PFSK-1 (cell line): Measurements from ENCODE around the gene ZDHHC24.

Source experiments
- FOXP2 ChIP-seq: optimal IDR thresholded peaks from 2 replicates; pipeline ENCODE3; 2011; ENCODE audit warnings: borderline replicate concordance, control low read depth, inconsistent platforms; ENCODE audit not compliant: insufficient read depth; ENCODE audit errors: extremely low read length, extremely low read depth
- POLR2AphosphoS5 ChIP-seq: IDR thresholded peaks from 2 replicates; pipeline ENCODE4 v1.6.1; 2012; ENCODE audit warnings: low read depth, mild to moderate bottlenecking, control low read depth, low read length, moderate library complexity
- TAF1 ChIP-seq: IDR thresholded peaks from 2 replicates; pipeline ENCODE4 v1.6.1; 2012; ENCODE audit warnings: low read length, control low read depth, borderline replicate concordance; ENCODE audit not compliant: insufficient read depth
- TF ChIP-seq, protein P1 (sequence below), 2 experiments: IDR thresholded peaks; 2 replicates each; pipeline versions ENCODE4 v1.6.1 to v1.8.0; 2011 to 2012; ENCODE audit warnings: low read depth in 2 of 2, low read length in 2 of 2, control low read depth in 1 of 2, inconsistent platforms in 1 of 2, mild to moderate bottlenecking in 1 of 2, moderate library complexity in 1 of 2; ENCODE audit not compliant: insufficient read depth in 1 of 2

DNA sequence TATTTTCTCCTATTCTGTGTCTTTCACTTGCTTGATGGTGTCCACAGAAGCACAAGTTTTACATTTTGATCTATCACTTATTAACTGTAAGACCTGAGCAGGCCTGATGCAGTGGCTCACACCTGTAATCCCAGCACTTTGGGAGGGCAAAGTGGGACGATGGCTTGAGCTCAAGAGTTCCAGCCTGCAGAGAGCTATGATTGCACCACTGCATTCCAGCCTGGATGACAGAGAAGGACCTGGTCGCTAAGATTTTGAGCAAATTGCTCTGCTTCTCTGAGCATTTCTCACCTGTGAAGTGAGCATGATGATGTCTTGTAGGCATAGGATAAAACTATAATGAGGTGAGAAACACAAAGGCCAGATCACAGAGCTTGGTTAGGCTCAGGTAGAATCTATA lies 40.3 kb upstream of the ZDHHC24 start:
- TF ChIP-seq POLR2AphosphoS5, result no peak
- TF ChIP-seq, protein P1, sequence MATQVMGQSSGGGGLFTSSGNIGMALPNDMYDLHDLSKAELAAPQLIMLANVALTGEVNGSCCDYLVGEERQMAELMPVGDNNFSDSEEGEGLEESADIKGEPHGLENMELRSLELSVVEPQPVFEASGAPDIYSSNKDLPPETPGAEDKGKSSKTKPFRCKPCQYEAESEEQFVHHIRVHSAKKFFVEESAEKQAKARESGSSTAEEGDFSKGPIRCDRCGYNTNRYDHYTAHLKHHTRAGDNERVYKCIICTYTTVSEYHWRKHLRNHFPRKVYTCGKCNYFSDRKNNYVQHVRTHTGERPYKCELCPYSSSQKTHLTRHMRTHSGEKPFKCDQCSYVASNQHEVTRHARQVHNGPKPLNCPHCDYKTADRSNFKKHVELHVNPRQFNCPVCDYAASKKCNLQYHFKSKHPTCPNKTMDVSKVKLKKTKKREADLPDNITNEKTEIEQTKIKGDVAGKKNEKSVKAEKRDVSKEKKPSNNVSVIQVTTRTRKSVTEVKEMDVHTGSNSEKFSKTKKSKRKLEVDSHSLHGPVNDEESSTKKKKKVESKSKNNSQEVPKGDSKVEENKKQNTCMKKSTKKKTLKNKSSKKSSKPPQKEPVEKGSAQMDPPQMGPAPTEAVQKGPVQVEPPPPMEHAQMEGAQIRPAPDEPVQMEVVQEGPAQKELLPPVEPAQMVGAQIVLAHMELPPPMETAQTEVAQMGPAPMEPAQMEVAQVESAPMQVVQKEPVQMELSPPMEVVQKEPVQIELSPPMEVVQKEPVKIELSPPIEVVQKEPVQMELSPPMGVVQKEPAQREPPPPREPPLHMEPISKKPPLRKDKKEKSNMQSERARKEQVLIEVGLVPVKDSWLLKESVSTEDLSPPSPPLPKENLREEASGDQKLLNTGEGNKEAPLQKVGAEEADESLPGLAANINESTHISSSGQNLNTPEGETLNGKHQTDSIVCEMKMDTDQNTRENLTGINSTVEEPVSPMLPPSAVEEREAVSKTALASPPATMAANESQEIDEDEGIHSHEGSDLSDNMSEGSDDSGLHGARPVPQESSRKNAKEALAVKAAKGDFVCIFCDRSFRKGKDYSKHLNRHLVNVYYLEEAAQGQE (IDR thresholded peaks at IDR 0.05; ENCODE audit: insufficient read depth in 1 of 2, low read depth in 2 of 2, low read length in 2 of 2), result no peak
- no peak for TF ChIP-seq TAF1
- TF ChIP-seq FOXP2, result no peak
